ENCODE results near the gene CPVL.

CPVL gene

GRCh38 chr7:29076631-29077030 is 69.7 kb downstream of the CPVL start:
- TF ChIP-seq CTCF (IDR thresholded peaks at IDR 0.05; ENCODE audit: low read depth, low read length) = no peak
- TF ChIP-seq EZH2phosphoT487 (IDR thresholded peaks at IDR 0.05; ENCODE audit: low read depth) = no peak
- Histone ChIP-seq H3K27me3 (ENCODE audit: low read depth, low read length) (peaks cover 94% of the 10 kb centered on the region), H3K4me2 (ENCODE audit: low read length) (no peak overlapping the region), H3K9me3 (ENCODE audit: insufficient read depth, low read length) (no peaks in the 10 kb centered on the region), H4K20me1 (ENCODE audit: insufficient read depth, low read length) (peaks cover 61% of the 10 kb centered on the region), H2AFZ (ENCODE audit: low read depth, low read length) (no peak overlapping the region), H3K4me1 (ENCODE audit: low read length) (no peaks in the 10 kb centered on the region), H3K9ac (ENCODE audit: low read length) (no peak overlapping the region), H3K27ac (ENCODE audit: low read length) (no peak overlapping the region), H3K79me2 (ENCODE audit: low read length) (no peaks in the 10 kb centered on the region), H3K36me3 (replicated peaks; ENCODE audit: low read depth, low read length) (no peaks in the 10 kb centered on the region), H3K4me3 (ENCODE audit: low read length) (no peak overlapping the region)

- H3K4me1 ChIP-seq (ENCODE audit: low read length) = no peaks in the 10 kb centered on the region
- H3K36me3 ChIP-seq (replicated peaks; ENCODE audit: low read depth, low read length) = no peaks in the 10 kb centered on the region
- no peaks in the 10 kb centered on the region for H3K9me3 ChIP-seq (ENCODE audit: insufficient read depth, low read length)
- TF ChIP-seq CTCF (IDR thresholded peaks at IDR 0.05; ENCODE audit: low read depth, low read length) (no peak), EZH2phosphoT487 (IDR thresholded peaks at IDR 0.05; ENCODE audit: low read depth) (no peak)
- H3K4me3 ChIP-seq (ENCODE audit: low read length) = no peak overlapping the region
- H4K20me1 ChIP-seq (ENCODE audit: insufficient read depth, low read length) = peaks cover 51% of the 10 kb centered on the region
- no peak overlapping the region for H3K9ac ChIP-seq (ENCODE audit: low read length)
- H3K79me2 ChIP-seq (ENCODE audit: low read length) = no peaks in the 10 kb centered on the region
- no peak overlapping the region for H2AFZ ChIP-seq (ENCODE audit: low read depth, low read length)
- H3K27me3 ChIP-seq (ENCODE audit: low read depth, low read length) = peaks cover 92% of the 10 kb centered on the region
- H3K27ac ChIP-seq (ENCODE audit: low read length) = no peak overlapping the region
- no peak overlapping the region for H3K4me2 ChIP-seq (ENCODE audit: low read length)
Observed at GRCh38 chr7:29075606-29076005, 70.7 kb downstream of the CPVL start.

- H3K79me2 ChIP-seq (ENCODE audit: low read length) = no peaks in the 10 kb centered on the region
- TF ChIP-seq EZH2phosphoT487 (IDR thresholded peaks at IDR 0.05; ENCODE audit: low read depth) (no peak), CTCF (IDR thresholded peaks at IDR 0.05; ENCODE audit: low read depth, low read length) (no peak)
- H3K4me2 ChIP-seq (ENCODE audit: low read length) = no peak overlapping the region
- no peaks in the 10 kb centered on the region for H3K9me3 ChIP-seq (ENCODE audit: insufficient read depth, low read length)
- H2AFZ ChIP-seq (ENCODE audit: low read depth, low read length) = no peak overlapping the region
- peaks cover 32% of the 10 kb centered on the region for H4K20me1 ChIP-seq (ENCODE audit: insufficient read depth, low read length)
- no peak overlapping the region for H3K27ac ChIP-seq (ENCODE audit: low read length)
- H3K4me3 ChIP-seq (ENCODE audit: low read length) = no peak overlapping the region
- H3K4me1 ChIP-seq (ENCODE audit: low read length) = no peaks in the 10 kb centered on the region
- no peak overlapping the region for H3K9ac ChIP-seq (ENCODE audit: low read length)
- peaks cover 71% of the 10 kb centered on the region for H3K27me3 ChIP-seq (ENCODE audit: low read depth, low read length)
- no peaks in the 10 kb centered on the region for H3K36me3 ChIP-seq (replicated peaks; ENCODE audit: low read depth, low read length)
Observed at GRCh38 chr7:29071203-29071874, 75.0 kb downstream of the CPVL start.

- TF ChIP-seq CTCF (IDR thresholded peaks at IDR 0.05; ENCODE audit: low read depth, low read length) = no peak
- TF ChIP-seq EZH2phosphoT487 (IDR thresholded peaks at IDR 0.05; ENCODE audit: low read depth) = no peak
- H4K20me1 ChIP-seq (ENCODE audit: insufficient read depth, low read length) = peaks cover 36% of the 10 kb centered on the region
- no peaks in the 10 kb centered on the region for H3K79me2 ChIP-seq (ENCODE audit: low read length)
- no peak overlapping the region for H2AFZ ChIP-seq (ENCODE audit: low read depth, low read length)
- H3K4me1 ChIP-seq (ENCODE audit: low read length) = peaks cover 9% of the 10 kb centered on the region
- no peak overlapping the region for H3K9ac ChIP-seq (ENCODE audit: low read length)
- no peak overlapping the region for H3K4me3 ChIP-seq (ENCODE audit: low read length)
- no peak overlapping the region for H3K4me2 ChIP-seq (ENCODE audit: low read length)
- no peaks in the 10 kb centered on the region for H3K9me3 ChIP-seq (ENCODE audit: insufficient read depth, low read length)
- no peak overlapping the region for H3K27ac ChIP-seq (ENCODE audit: low read length)
- no peaks in the 10 kb centered on the region for H3K36me3 ChIP-seq (replicated peaks; ENCODE audit: low read depth, low read length)
- H3K27me3 ChIP-seq (ENCODE audit: low read depth, low read length) = peaks cover 60% of the 10 kb centered on the region
Observed at GRCh38 chr7:29066641-29067040, 79.7 kb downstream of the CPVL start.

All from OCI-LY3 (cell line).